ENCODE measurements around the gene HSPB6.

HSPB6 gene

DNA sequence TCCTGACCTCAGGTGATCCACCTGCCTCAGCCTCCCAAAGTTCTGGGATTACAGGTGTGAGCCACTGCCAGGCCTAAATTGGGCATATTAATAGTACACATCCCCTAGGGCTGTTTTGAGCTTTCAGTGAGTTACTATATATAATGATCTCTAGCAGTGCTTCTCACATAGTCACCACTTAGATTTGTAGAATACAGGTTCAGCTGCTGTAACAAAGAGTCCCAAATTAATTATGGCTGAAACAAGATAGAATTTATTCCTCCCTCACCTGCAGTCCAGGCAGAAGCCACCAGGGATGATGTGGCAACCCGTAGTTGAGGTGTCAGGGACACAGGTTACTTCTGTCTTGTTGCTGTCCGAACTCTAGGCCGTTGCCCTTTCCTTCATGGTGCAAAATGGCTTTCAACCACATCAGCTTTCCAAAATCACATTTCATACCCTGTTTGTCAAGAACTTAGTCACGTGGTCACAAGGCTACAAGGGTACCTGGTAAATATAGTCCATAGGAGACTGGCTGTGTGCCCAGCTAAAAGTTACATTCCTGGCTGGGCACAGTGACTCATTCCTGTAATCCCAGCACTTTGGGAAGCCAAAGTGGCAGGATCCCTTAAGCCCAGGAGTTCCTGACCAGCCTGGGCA, 4.0 kb upstream of the HSPB6 start:
- H3K4me3 ChIP-seq (ENCODE audit: control insufficient read depth in 1 of 7, extremely low read depth in 1 of 7, insufficient read depth in 4 of 7, low read depth in 2 of 7, low read length in 6 of 7), result no peak overlapping the region
- ChIA-PET CTCF (interaction anchor here (0.6 to 1.0 kb wide), 2 partner anchors 59 to 145 kb away, joined by 3 read pairs; no protein-coding TSS in a partner anchor), POLR2A (no interaction called here)
- peaks cover 0 to 16% (median 0%) of the 10 kb centered on the region in 5 experiments for H3K27me3 ChIP-seq (replicated peaks in 2 of 5; ENCODE audit: control insufficient read depth in 4 of 5, insufficient read depth in 5 of 5, low read length in 4 of 5)
- H3K4me1 ChIP-seq (ENCODE audit: control extremely low read depth in 1 of 4, control insufficient read depth in 4 of 4, insufficient read depth in 4 of 4, low read length in 3 of 4), result peaks cover 2 to 26% (median 23%) of the 10 kb centered on the region in 4 experiments
- no peak for DNase-seq
- H3K9me3 ChIP-seq (ENCODE audit: control extremely low read depth in 1 of 5, control insufficient read depth in 4 of 5, insufficient read depth in 2 of 5, low read depth in 1 of 5, low read length in 4 of 5), result peaks cover 0 to 1% (median 0%) of the 10 kb centered on the region in 5 experiments
- peaks cover 0 to 30% (median 21%) of the 10 kb centered on the region in 4 experiments for H3K36me3 ChIP-seq (ENCODE audit: control insufficient read depth in 4 of 4, insufficient read depth in 4 of 4, low read length in 3 of 4)
- no peak overlapping the region for H3K27ac ChIP-seq (ENCODE audit: insufficient read depth in 1 of 2, low read depth in 1 of 2, low read length in 2 of 2, poor library complexity in 1 of 2, severe bottlenecking in 2 of 2)
- WGBS (ENCODE audit: insufficient coverage), result 96% methylated on average over 4 of the region's 4 CpGs

DNA sequence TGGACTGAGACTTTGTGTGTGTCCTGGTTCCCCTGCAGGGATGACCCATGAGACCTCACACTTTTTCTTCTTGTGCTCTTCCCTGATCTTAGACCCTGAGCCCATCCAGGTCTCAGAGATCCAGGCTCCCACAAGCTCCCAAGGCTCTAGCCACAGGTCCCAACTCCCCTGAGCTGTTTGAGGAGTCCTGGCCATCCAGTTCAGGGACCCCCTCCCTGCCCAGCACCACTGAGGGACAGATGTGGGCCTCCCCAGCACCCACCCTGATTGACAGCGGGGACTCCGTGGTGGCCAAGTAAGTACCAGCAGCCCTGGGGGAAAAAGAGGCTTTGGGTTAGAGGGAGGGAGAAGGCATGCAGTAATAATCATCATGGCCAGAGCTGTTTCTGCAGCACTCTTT, 2.9 kb upstream of the HSPB6 start:
- H3K27ac ChIP-seq (ENCODE audit: insufficient read depth in 1 of 2, low read depth in 1 of 2, low read length in 2 of 2, poor library complexity in 1 of 2, severe bottlenecking in 2 of 2), result no peak overlapping the region
- H3K4me3 ChIP-seq (ENCODE audit: control insufficient read depth in 1 of 7, extremely low read depth in 1 of 7, insufficient read depth in 4 of 7, low read depth in 2 of 7, low read length in 6 of 7), result no peak overlapping the region
- CTCF ChIA-PET, result interaction anchor here (0.8 kb wide), 1 partner anchor 67 kb away, joined by 3 read pairs; no protein-coding TSS in a partner anchor
- no peak for DNase-seq
- POLR2A ChIA-PET, result no interaction called here
- peaks cover 0 to 22% (median 15%) of the 10 kb centered on the region in 4 experiments for H3K36me3 ChIP-seq (ENCODE audit: control insufficient read depth in 4 of 4, insufficient read depth in 4 of 4, low read length in 3 of 4)
- 100% methylated on average over 2 of the region's 2 CpGs for WGBS (ENCODE audit: insufficient coverage)
- H3K27me3 ChIP-seq (replicated peaks in 2 of 5; ENCODE audit: control insufficient read depth in 4 of 5, insufficient read depth in 5 of 5, low read length in 4 of 5), result peaks cover 0 to 27% (median 0%) of the 10 kb centered on the region in 5 experiments
- H3K9me3 ChIP-seq (ENCODE audit: control extremely low read depth in 1 of 5, control insufficient read depth in 4 of 5, insufficient read depth in 2 of 5, low read depth in 1 of 5, low read length in 4 of 5), result peaks cover 0 to 1% (median 0%) of the 10 kb centered on the region in 5 experiments
- H3K4me1 ChIP-seq (ENCODE audit: control extremely low read depth in 1 of 4, control insufficient read depth in 4 of 4, insufficient read depth in 4 of 4, low read length in 3 of 4), result peaks cover 2 to 35% (median 27%) of the 10 kb centered on the region in 4 experiments

DNA sequence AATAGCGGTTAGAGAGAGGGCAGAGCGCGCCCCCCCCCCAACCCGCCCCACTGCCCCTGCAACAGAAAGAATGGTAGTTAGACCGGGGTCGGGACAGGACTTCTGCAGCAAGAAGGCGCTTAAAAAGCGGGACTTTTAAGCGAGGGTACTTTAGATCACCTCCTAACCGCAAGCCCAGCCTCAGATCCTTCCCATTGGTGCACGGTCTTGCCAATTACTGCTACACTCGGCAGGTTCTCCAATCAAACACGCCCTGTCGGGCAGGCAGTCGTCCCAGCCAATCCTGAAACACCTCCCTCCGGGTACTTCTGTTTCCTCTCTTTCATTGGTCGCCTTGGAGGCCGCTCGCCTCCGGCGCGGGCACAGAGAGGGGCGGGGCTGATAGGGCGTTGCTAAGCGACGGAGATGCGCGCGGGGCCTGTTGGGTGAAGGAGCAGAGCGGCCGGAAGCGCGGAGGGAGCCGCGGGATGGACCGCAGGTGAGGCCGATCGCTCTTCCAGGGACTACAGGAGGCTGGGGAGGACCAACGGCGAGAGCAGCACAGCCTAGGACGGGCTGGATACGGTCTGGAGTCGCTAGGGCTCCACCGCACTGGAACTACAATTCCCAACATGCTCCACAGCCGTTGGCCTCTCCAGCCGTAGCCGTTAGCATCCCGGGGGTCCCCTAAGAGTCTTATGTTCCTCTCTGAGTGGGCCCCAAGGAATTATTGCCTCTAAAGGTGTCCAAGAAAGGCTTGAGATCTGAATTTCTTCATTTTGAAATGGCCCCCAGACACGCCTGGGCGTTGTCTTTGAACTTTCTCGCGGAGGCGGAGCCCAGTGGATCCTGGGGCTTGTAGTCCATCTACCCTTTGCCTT, 1.1 kb upstream of the HSPB6 start, which contains the start of gene PROSER3:
PROSER3 (plus strand) TSS at position 428 of the 860 bp plus-strand sequence; CDS start at position 468, 40 bp downstream.
- Histone ChIP-seq H3K36me3 (ENCODE audit: control insufficient read depth in 4 of 4, insufficient read depth in 4 of 4, low read length in 3 of 4) (peaks cover 0 to 29% (median 21%) of the 10 kb centered on the region in 4 experiments), H3K9me3 (ENCODE audit: control extremely low read depth in 1 of 5, control insufficient read depth in 4 of 5, insufficient read depth in 2 of 5, low read depth in 1 of 5, low read length in 4 of 5) (peaks cover 0 to 1% (median 0%) of the 10 kb centered on the region in 5 experiments), H3K27me3 (replicated peaks in 2 of 5; ENCODE audit: control insufficient read depth in 4 of 5, insufficient read depth in 5 of 5, low read length in 4 of 5) (peaks cover 0 to 37% (median 0%) of the 10 kb centered on the region in 5 experiments), H3K4me1 (ENCODE audit: control extremely low read depth in 1 of 4, control insufficient read depth in 4 of 4, insufficient read depth in 4 of 4, low read length in 3 of 4) (peaks cover 2 to 35% (median 27%) of the 10 kb centered on the region in 4 experiments), H3K27ac (ENCODE audit: insufficient read depth in 1 of 2, low read depth in 1 of 2, low read length in 2 of 2, poor library complexity in 1 of 2, severe bottlenecking in 2 of 2) (peak within 1 kb of the TSS; percentile 84 to 97), H3K4me3 (ENCODE audit: control insufficient read depth in 1 of 7, extremely low read depth in 1 of 7, insufficient read depth in 4 of 7, low read depth in 2 of 7, low read length in 6 of 7) (peak within 1 kb of the TSS; percentile 57 to 100 (median 93))
- 0% methylated on average over 44 of the region's 53 CpGs for WGBS (ENCODE audit: insufficient coverage)
- CTCF ChIA-PET, result no interaction called here
- POLR2A ChIA-PET, result no interaction called here
- peak; percentile 99 to 100 (median 100) for DNase-seq

DNA sequence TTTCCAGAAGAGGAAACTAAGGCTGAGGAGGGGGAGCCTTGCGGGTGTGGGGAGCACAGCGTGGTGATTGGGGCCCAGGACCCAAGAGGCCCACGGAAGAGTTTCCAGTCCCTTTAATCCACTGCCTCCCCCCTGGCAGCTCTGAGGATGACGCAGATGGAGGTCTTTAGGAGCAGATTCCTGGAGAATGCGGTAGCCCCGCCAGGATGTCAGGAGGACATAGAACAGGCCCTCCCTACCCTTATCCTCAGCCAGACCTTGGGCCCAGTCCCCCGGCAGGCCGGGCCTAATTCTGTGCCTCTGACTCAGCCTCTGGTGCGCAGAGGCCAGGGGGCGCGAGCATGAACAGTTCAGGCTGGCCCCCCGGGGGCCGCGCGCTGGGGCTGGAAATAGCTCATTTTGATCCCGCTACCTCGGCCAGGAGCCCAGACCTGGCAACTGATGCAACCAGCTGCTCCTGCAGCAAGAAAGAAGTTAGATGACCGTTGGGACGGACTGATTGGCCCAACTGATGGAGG, 461 bp upstream of the HSPB6 start:
- DNase-seq, result peak in 2 of 3 donors; percentile 38 to 42
- Histone ChIP-seq H3K27ac (ENCODE audit: insufficient read depth in 1 of 2, low read depth in 1 of 2, low read length in 2 of 2, poor library complexity in 1 of 2, severe bottlenecking in 2 of 2) (peak overlapping the region in 1 of 2 experiments; percentile 97), H3K27me3 (replicated peaks in 2 of 5; ENCODE audit: control insufficient read depth in 4 of 5, insufficient read depth in 5 of 5, low read length in 4 of 5) (peaks cover 0 to 37% (median 0%) of the 10 kb centered on the region in 5 experiments), H3K4me3 (ENCODE audit: control insufficient read depth in 1 of 7, extremely low read depth in 1 of 7, insufficient read depth in 4 of 7, low read depth in 2 of 7, low read length in 6 of 7) (peak overlapping the region; percentile 1 to 100 (median 93)), H3K9me3 (ENCODE audit: control extremely low read depth in 1 of 5, control insufficient read depth in 4 of 5, insufficient read depth in 2 of 5, low read depth in 1 of 5, low read length in 4 of 5) (peaks cover 0 to 1% (median 0%) of the 10 kb centered on the region in 5 experiments), H3K4me1 (ENCODE audit: control extremely low read depth in 1 of 4, control insufficient read depth in 4 of 4, insufficient read depth in 4 of 4, low read length in 3 of 4) (peaks cover 2 to 35% (median 27%) of the 10 kb centered on the region in 4 experiments), H3K36me3 (ENCODE audit: control insufficient read depth in 4 of 4, insufficient read depth in 4 of 4, low read length in 3 of 4) (peaks cover 0 to 35% (median 26%) of the 10 kb centered on the region in 4 experiments)
- CTCF ChIA-PET, result interaction anchor here (1.0 kb wide), 1 partner anchor 9 kb away, joined by 3 read pairs; the partner anchor contains the start of gene LIN37
- WGBS (ENCODE audit: insufficient coverage), result 6% methylated on average over 12 of the region's 19 CpGs
- POLR2A ChIA-PET, result no interaction called here

GRCh38 chr19:35755550-35756376, 1.1 kb downstream of the HSPB6 start:
- POLR2A ChIA-PET, result interaction anchor here (0.5 kb wide), 1 partner anchor 77 kb away, joined by 3 read pairs; no protein-coding TSS in a partner anchor

DNA sequence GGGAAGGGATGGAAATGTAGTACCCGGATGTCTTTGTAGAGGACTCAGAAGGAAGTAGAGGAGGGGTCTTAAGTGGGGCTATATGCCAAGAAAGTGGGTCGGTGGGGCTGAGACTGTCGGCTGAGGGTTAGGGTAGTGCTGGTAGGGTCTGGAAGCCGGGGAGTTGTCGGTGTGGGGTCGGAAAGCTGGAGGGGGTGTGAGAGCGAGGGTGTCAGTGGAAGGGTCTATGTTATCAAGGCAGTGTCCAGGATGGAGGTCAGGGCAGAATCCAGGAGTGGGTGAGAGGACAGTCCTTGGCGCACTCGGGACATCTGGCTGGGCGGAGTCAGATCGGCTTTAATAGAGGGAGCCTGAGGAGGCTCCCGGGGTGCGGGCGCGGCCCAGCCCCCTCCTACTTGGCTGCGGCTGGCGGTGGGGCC, 1.7 kb downstream of the HSPB6 start:
- peaks cover 0 to 28% (median 21%) of the 10 kb centered on the region in 4 experiments for H3K36me3 ChIP-seq (ENCODE audit: control insufficient read depth in 4 of 4, insufficient read depth in 4 of 4, low read length in 3 of 4)
- WGBS (ENCODE audit: insufficient coverage), result 67% methylated on average over 17 of the region's 17 CpGs
- POLR2A ChIA-PET, result interaction anchor here (0.5 kb wide), 1 partner anchor 76 kb away, joined by 3 read pairs; no protein-coding TSS in a partner anchor

More at GRCh38 chr19:35755550-35756376, 1.1 kb downstream of the HSPB6 start:
- H3K9me3 ChIP-seq (ENCODE audit: control extremely low read depth in 1 of 5, control insufficient read depth in 4 of 5, insufficient read depth in 2 of 5, low read depth in 1 of 5, low read length in 4 of 5), result peaks cover 0 to under 1% (median 0%) of the 10 kb centered on the region in 5 experiments
- H3K27me3 ChIP-seq (replicated peaks in 2 of 5; ENCODE audit: control insufficient read depth in 4 of 5, insufficient read depth in 5 of 5, low read length in 4 of 5), result peaks cover 0 to 37% (median 0%) of the 10 kb centered on the region in 5 experiments
- peak in 2 of 3 donors; percentile 46 to 56 for DNase-seq
- CTCF ChIA-PET, result interaction anchor here (1.7 kb wide), 1 partner anchor 12 kb away, joined by 4 read pairs; no protein-coding TSS in a partner anchor
- peaks cover 2 to 35% (median 27%) of the 10 kb centered on the region in 4 experiments for H3K4me1 ChIP-seq (ENCODE audit: control extremely low read depth in 1 of 4, control insufficient read depth in 4 of 4, insufficient read depth in 4 of 4, low read length in 3 of 4)
- peaks cover 0 to 30% (median 22%) of the 10 kb centered on the region in 4 experiments for H3K36me3 ChIP-seq (ENCODE audit: control insufficient read depth in 4 of 4, insufficient read depth in 4 of 4, low read length in 3 of 4)
- WGBS (ENCODE audit: insufficient coverage), result 29% methylated on average over 73 of the region's 74 CpGs
- H3K27ac ChIP-seq (ENCODE audit: insufficient read depth in 1 of 2, low read depth in 1 of 2, low read length in 2 of 2, poor library complexity in 1 of 2, severe bottlenecking in 2 of 2), result no peak overlapping the region
- peak overlapping the region in 3 of 7 experiments; percentile 43 to 100 (median 99) for H3K4me3 ChIP-seq (ENCODE audit: control insufficient read depth in 1 of 7, extremely low read depth in 1 of 7, insufficient read depth in 4 of 7, low read depth in 2 of 7, low read length in 6 of 7)

More for the DNA sequence above, 1.7 kb downstream of the HSPB6 start:
- H3K27me3 ChIP-seq (replicated peaks in 2 of 5; ENCODE audit: control insufficient read depth in 4 of 5, insufficient read depth in 5 of 5, low read length in 4 of 5), result peaks cover 0 to 37% (median 0%) of the 10 kb centered on the region in 5 experiments
- H3K4me1 ChIP-seq (ENCODE audit: control extremely low read depth in 1 of 4, control insufficient read depth in 4 of 4, insufficient read depth in 4 of 4, low read length in 3 of 4), result peaks cover 2 to 35% (median 27%) of the 10 kb centered on the region in 4 experiments
- no peaks in the 10 kb centered on the region for H3K9me3 ChIP-seq (ENCODE audit: control extremely low read depth in 1 of 5, control insufficient read depth in 4 of 5, insufficient read depth in 2 of 5, low read depth in 1 of 5, low read length in 4 of 5)
- DNase-seq, result no peak
- H3K27ac ChIP-seq (ENCODE audit: insufficient read depth in 1 of 2, low read depth in 1 of 2, low read length in 2 of 2, poor library complexity in 1 of 2, severe bottlenecking in 2 of 2), result no peak overlapping the region
- CTCF ChIA-PET, result interaction anchor here (1.7 kb wide), 1 partner anchor 11 kb away, joined by 4 read pairs; no protein-coding TSS in a partner anchor
- peak overlapping the region in 3 of 7 experiments; percentile 8 to 43 (median 10) for H3K4me3 ChIP-seq (ENCODE audit: control insufficient read depth in 1 of 7, extremely low read depth in 1 of 7, insufficient read depth in 4 of 7, low read depth in 2 of 7, low read length in 6 of 7)
